Measurements from ENCODE around the gene SIN3B.

Gene SIN3B

DNA sequence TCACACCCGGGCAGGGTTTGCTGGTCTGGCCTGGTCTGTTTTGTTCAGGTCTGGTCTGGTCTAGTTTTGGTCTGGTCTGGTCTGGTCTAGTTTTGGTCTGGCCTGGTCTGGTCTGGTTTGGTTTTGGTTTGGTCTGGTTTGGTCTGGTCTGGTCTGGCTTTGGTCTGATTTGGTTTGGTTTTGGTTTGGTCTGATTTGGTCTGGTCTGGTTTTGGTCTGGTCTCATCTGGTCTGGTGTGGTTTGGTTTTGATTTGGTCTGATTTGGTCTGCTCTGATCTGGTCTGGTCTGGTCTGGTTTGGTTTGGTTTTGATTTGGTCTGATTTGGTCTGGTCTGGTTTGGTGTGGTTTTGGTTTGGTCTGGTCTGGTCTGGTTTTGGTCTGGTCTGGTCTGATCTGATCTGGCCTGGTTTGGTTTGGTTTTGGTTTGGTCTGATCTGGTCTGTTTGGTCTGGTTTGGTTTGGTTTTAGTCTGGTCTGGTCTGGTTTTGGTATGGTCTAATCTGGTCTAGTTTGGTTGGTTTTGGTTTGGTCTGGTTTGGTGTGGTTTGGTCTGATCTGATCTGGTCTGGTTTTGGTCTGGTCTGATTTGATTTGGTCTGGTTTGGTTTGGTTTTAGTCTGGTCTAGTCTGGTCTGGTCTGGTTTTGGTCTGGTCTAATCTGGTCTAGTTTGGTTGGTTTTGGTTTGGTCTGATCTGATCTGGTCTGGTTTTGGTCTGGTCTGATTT, 45.2 kb downstream of the SIN3B start:
- TF ChIP-seq TAF1 (IDR thresholded peaks at IDR 0.05; ENCODE audit: low read depth) (no peak), EGR1 (IDR thresholded peaks at IDR 0.05) (no peak), CREB1 (IDR thresholded peaks at IDR 0.05; ENCODE audit: low read depth) (no peak), ZBTB7A (IDR thresholded peaks at IDR 0.05; ENCODE audit: low read depth) (no peak), RAD21 (IDR thresholded peaks at IDR 0.05; ENCODE audit: low read depth) (no peak), EP300 (IDR thresholded peaks at IDR 0.05; ENCODE audit: borderline replicate concordance) (no peak), CEBPB (IDR thresholded peaks at IDR 0.05) (no peak), TCF12 (IDR thresholded peaks at IDR 0.05; ENCODE audit: low read depth) (no peak), TEAD4 (IDR thresholded peaks at IDR 0.05) (no peak), YY1 (IDR thresholded peaks at IDR 0.05; ENCODE audit: low read depth) (no peak), NFIC (IDR thresholded peaks at IDR 0.05) (no peak), FOXM1 (IDR thresholded peaks at IDR 0.05; ENCODE audit: borderline replicate concordance, low read depth) (no peak)
- TF ChIP-seq, protein P1, sequence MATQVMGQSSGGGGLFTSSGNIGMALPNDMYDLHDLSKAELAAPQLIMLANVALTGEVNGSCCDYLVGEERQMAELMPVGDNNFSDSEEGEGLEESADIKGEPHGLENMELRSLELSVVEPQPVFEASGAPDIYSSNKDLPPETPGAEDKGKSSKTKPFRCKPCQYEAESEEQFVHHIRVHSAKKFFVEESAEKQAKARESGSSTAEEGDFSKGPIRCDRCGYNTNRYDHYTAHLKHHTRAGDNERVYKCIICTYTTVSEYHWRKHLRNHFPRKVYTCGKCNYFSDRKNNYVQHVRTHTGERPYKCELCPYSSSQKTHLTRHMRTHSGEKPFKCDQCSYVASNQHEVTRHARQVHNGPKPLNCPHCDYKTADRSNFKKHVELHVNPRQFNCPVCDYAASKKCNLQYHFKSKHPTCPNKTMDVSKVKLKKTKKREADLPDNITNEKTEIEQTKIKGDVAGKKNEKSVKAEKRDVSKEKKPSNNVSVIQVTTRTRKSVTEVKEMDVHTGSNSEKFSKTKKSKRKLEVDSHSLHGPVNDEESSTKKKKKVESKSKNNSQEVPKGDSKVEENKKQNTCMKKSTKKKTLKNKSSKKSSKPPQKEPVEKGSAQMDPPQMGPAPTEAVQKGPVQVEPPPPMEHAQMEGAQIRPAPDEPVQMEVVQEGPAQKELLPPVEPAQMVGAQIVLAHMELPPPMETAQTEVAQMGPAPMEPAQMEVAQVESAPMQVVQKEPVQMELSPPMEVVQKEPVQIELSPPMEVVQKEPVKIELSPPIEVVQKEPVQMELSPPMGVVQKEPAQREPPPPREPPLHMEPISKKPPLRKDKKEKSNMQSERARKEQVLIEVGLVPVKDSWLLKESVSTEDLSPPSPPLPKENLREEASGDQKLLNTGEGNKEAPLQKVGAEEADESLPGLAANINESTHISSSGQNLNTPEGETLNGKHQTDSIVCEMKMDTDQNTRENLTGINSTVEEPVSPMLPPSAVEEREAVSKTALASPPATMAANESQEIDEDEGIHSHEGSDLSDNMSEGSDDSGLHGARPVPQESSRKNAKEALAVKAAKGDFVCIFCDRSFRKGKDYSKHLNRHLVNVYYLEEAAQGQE (IDR thresholded peaks at IDR 0.05; ENCODE audit: low read depth): no peak
- TF ChIP-seq, protein P2, sequence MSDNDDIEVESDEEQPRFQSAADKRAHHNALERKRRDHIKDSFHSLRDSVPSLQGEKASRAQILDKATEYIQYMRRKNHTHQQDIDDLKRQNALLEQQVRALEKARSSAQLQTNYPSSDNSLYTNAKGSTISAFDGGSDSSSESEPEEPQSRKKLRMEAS (IDR thresholded peaks at IDR 0.05): no peak
- TF ChIP-seq, protein P3, sequence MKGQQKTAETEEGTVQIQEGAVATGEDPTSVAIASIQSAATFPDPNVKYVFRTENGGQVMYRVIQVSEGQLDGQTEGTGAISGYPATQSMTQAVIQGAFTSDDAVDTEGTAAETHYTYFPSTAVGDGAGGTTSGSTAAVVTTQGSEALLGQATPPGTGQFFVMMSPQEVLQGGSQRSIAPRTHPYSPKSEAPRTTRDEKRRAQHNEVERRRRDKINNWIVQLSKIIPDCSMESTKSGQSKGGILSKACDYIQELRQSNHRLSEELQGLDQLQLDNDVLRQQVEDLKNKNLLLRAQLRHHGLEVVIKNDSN (IDR thresholded peaks at IDR 0.05): no peak

DNA sequence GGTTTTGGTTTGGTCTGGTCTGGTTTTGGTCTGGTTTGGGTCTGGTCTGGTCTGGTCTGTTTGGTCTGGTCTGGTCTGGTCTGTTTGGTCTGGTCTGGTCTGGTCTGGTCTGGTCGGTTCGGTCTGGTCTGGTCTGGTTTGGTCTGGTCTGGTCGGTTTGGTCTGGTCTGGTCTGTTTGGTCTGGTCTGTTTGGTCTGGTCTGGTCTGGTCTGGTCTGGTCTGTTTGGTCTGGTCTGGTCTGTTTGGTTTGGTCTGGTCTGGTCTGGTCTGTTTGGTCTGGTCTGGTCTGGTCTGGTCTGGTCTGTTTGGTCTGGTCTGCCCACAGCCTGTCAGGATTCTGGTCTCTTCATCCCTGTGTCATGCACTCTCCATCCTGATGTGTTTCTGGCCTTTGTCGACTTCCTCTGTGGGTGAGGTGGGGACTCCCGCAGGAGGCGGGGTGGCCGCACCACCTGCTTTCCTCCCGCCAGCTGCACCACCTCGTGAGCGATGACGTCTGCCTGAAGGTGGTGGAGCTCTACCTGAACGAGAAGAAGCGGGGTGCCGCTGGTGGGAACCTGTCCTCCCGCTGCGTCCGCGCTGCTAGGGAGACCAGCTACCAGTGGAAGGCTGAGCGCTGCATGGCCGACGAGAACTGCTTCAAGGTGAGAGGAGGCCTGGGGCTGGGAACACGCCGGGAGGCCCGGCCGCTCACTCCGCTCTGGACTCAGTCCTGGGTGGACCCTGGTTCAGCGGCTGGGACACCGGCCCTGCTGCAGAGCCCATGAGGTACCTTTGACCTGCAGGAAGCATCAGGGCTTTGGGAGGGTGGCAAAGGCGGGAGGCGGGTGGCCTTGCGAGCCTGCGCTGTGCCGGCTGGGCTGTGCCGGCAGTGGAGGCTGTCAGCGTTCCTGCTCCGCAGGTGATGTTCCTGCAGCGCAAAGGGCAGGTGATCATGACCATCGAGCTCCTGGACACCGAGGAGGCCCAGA, 46.7 kb downstream of the SIN3B start:
- no peak for TF ChIP-seq TAF1 (IDR thresholded peaks at IDR 0.05; ENCODE audit: low read depth)
- TF ChIP-seq, protein P2 (IDR thresholded peaks at IDR 0.05): no peak
- TF ChIP-seq CEBPB (IDR thresholded peaks at IDR 0.05): no peak
- no peak for TF ChIP-seq EGR1 (IDR thresholded peaks at IDR 0.05)
- TF ChIP-seq TEAD4 (IDR thresholded peaks at IDR 0.05): no peak

DNA sequence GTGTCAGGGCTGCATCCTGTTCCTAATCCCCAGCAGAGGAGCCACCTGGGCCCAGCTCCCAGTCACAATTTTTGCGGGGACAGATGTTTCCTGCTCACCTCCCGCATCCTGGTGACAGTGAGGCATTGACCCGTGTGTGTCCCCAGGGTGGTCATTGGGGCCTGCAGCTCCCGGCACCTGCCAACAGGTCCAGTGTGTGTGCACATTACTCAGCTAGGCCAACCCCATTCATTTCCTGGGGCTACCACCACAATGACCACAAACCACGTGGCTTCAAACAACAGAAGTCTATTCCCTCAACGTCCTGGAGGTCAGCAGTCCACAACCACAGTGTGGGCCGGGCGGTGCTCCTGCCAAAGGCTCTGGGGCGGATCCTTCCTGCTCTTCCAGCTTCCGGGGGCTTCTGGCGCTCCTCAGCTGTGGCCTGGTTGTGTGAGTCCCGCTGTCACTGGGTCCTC, 47.7 kb downstream of the SIN3B start:
- TF ChIP-seq, protein P3 (IDR thresholded peaks at IDR 0.05): no peak
- TF ChIP-seq FOXM1 (IDR thresholded peaks at IDR 0.05; ENCODE audit: borderline replicate concordance, low read depth) (no peak), CEBPB (IDR thresholded peaks at IDR 0.05) (no peak), TAF1 (IDR thresholded peaks at IDR 0.05; ENCODE audit: low read depth) (no peak), EGR1 (IDR thresholded peaks at IDR 0.05) (no peak), CREB1 (IDR thresholded peaks at IDR 0.05; ENCODE audit: low read depth) (no peak), TCF12 (IDR thresholded peaks at IDR 0.05; ENCODE audit: low read depth) (no peak), EP300 (IDR thresholded peaks at IDR 0.05; ENCODE audit: borderline replicate concordance) (no peak), NFIC (IDR thresholded peaks at IDR 0.05) (no peak), YY1 (IDR thresholded peaks at IDR 0.05; ENCODE audit: low read depth) (no peak), RAD21 (IDR thresholded peaks at IDR 0.05; ENCODE audit: low read depth) (no peak)
- TF ChIP-seq, protein P2 (IDR thresholded peaks at IDR 0.05): no peak

DNA sequence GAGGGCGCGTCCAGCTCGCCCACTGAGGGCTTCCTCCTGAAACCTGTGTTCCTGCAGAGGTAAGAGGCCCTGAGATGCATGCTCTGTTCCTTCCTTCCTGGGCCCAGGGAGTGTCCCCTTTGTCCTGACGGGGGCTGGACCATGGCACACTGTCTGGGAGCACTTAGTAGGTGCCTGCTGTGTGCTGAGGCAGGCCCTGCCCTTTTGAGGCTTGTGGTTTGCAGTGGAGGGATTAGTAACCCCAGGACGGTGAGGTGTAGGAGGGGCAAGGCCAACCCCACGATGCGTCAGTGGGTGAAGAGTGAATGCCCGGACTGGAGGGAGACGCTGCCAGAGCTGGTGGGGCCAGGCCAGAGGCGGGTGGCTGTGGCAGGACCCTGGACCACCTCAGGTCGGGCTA, 48.4 kb downstream of the SIN3B start:
- TF ChIP-seq CREB1 (IDR thresholded peaks at IDR 0.05; ENCODE audit: low read depth) (no peak), EGR1 (IDR thresholded peaks at IDR 0.05) (no peak), YY1 (IDR thresholded peaks at IDR 0.05; ENCODE audit: low read depth) (no peak), EP300 (IDR thresholded peaks at IDR 0.05; ENCODE audit: borderline replicate concordance) (no peak), TCF12 (IDR thresholded peaks at IDR 0.05; ENCODE audit: low read depth) (no peak), ZBTB7A (IDR thresholded peaks at IDR 0.05; ENCODE audit: low read depth) (no peak), TAF1 (IDR thresholded peaks at IDR 0.05; ENCODE audit: low read depth) (no peak), CEBPB (IDR thresholded peaks at IDR 0.05) (no peak), FOXM1 (IDR thresholded peaks at IDR 0.05; ENCODE audit: borderline replicate concordance, low read depth) (no peak), NFIC (IDR thresholded peaks at IDR 0.05) (no peak)
- TF ChIP-seq, protein P2 (IDR thresholded peaks at IDR 0.05): no peak
- TF ChIP-seq, protein P1 (IDR thresholded peaks at IDR 0.05; ENCODE audit: low read depth): no peak
- TF ChIP-seq, protein P3 (IDR thresholded peaks at IDR 0.05): no peak

Measured in Ishikawa (cell line).